ENCODE measurements around the gene ADAP1.
"Not testable (repeated sequence)": the region's sequence is repeated elsewhere in the genome, so short reads cannot be mapped to it uniquely, and the experiment has no call there.

The ADAP1 gene

DNA sequence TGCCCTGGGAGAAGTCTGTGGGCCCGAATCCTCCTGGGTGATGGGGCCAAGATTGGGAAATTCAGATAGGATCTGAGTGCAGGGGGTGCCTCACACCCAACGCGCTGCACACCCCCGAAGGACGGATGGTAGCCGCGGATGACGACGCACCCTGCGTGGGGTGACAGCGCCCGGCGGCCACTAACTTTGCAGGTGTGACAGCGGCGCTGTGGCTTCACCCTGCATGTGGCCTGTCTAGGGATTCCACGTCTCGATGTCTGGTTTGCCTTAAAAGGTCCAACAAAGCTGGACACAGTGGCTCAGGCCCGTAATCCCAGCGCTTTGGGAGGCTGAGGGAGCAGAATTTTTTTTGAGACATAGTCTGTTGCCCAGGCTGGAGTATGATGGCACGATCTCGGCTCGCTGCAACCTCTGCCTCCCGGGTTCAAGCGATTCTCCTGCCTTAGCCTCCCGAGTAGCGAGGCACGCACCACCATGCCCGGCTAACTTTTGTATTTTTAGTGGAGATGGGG, 18.6 kb downstream of the ADAP1 start:
- DNase-seq, result no peak

DNA sequence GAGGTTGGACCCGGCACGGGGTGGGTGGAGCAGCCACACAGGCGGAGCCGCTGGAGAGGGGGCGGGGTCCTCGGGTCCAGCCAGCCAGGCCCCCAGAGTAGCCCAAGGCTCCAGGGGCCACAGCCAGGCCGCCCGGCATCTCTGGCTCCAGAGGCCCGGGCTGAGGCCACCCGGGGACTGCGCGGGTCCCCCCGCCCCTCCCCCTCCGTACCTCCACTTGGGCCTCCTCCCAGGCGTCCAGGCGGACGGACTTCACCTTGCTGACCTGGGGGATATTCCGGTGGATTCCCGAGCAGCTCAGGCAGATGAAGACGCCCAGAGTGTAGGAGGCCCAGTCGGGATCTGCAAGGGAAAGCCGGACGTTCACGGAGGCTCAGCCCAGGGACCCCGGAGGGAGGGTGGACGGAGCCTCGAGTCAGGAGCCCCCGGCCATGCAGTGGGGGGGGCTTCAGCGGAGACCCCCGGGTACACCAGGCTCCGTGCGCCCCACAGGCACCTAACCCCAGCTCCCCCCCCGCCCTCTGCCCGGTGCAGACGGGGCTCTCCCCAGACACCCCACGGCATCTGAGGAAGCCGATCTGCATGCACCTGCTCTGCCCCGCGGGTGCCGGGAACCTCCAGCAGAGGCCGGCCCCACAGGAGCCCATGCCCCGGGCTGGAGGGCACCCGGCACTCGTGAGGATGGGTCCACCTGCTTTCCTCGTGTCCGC, 19.2 kb downstream of the ADAP1 start:
- no peak for DNase-seq

- no peak for DNase-seq
These were observed 19.9 kb downstream of the ADAP1 start for GRCh38 chr7:934469-935163.

GRCh38 chr7:932651-932975, 21.9 kb downstream of the ADAP1 start:
- DNase-seq, result no peak

- no peak for DNase-seq
These were observed 22.4 kb downstream of the ADAP1 start for GRCh38 chr7:931871-932650.

GRCh38 chr7:930975-931758, 23.3 kb downstream of the ADAP1 start:
- DNase-seq, result no peak

GRCh38 chr7:929311-929711, 25.2 kb downstream of the ADAP1 start:
- DNase-seq, result no peak

DNA sequence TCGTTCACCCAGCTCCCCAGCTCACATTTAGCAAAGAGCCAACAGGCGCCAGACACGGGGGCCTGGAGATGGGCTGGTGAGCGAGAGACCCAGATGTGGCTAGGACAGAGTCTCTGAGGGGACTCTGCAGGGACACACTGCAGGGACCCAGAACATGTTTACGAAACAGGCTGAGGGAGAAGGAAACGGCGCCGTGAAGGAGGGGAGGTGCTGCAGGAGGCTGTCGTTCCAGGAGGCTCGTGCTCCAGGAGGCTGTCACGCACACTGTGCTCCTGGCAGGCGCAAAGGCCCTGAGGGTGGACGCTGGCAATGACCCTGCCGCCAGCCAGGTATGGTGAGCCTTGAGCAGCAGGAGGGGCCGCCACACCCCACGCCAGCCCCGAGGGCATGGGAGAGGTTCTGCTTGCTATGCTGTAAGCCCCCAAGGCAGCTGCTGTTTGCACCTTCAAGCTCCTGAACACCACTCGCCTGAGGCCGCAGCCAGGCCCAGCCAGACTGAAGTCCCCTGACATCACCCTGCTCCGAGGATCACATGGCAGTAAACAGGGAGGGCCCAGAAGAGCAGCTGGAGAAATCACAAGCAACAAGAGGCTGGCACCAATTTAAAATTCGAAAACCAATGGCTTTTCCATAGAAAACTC, 27.3 kb downstream of the ADAP1 start:
- DNase-seq, result no peak

GRCh38 chr7:926061-927030, 28.1 kb downstream of the ADAP1 start:
- DNase-seq, result no peak

DNA sequence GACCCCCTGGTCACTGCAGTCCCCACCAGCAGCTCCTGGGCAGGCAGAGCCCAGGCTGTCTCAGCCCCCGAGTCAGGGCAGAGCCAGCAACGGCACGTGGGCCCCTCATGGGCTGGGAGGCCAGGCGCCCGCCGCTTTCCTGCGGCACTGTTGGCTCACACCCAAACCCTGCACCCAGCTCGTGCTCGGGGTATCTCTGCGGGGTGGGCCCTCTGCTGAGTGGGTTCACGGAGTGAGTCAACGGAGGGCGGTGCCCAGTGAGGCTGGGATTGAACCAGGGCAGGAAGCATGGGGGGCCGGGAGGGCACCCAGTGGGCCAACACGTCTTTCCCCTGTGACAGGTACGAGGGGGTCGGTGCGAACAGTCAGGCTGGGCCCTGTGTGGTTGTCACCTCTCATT, 28.9 kb downstream of the ADAP1 start:
- DNase-seq, result no peak

DNA sequence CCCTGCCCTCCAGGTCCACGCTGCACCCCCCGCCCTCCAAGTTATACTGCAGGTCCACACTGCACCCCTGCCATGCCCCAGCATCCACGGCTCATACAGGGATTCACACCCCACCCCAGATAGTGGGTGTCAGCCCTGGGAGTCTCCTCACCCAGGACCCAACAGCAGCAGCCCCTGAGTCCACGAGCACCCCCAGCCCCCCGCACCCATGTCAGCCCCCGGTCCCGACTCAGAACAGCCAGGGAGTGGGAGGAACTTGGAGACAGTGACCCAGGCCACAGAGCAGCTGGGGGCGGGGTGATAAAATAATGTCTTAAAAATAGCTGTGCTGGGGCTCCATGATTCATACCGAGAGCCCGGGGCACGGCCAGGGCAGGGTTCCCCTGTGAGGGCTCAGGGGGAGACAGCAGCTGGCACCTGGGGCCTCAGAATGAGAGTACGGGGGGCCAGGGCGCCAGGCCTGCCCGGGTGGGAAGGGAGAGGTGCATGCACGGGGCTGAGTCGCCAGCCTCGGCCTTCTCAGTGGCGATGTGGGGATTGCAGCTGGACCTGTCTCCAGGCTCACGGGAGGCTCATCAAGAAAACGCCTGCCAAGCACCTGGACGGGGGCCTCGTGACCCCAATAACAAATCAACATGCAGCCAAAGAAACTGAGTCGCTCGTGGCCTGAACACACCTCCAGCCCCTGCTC, 29.8 kb downstream of the ADAP1 start:
- peak; percentile 11 to 13 for DNase-seq

DNA sequence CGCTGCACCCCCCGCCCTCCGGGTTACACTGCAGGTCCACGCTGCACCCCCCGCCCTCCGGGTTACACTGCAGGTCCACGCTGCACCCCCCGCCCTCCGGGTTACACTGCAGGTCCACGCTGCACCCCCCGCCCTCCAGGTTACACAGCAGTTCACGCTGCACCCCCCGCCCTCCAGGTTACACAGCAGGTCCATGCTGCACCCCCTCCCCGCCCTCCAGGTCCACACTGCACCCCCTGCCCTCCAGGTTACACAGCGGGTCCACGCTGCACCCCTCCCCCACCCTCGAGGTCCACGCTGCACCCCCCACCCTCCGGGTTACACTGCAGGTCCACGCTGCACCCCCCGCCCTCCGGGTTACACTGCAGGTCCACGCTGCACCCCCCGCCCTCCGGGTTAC, 30.4 kb downstream of the ADAP1 start:
- not testable (repeated sequence) for DNase-seq

DNA sequence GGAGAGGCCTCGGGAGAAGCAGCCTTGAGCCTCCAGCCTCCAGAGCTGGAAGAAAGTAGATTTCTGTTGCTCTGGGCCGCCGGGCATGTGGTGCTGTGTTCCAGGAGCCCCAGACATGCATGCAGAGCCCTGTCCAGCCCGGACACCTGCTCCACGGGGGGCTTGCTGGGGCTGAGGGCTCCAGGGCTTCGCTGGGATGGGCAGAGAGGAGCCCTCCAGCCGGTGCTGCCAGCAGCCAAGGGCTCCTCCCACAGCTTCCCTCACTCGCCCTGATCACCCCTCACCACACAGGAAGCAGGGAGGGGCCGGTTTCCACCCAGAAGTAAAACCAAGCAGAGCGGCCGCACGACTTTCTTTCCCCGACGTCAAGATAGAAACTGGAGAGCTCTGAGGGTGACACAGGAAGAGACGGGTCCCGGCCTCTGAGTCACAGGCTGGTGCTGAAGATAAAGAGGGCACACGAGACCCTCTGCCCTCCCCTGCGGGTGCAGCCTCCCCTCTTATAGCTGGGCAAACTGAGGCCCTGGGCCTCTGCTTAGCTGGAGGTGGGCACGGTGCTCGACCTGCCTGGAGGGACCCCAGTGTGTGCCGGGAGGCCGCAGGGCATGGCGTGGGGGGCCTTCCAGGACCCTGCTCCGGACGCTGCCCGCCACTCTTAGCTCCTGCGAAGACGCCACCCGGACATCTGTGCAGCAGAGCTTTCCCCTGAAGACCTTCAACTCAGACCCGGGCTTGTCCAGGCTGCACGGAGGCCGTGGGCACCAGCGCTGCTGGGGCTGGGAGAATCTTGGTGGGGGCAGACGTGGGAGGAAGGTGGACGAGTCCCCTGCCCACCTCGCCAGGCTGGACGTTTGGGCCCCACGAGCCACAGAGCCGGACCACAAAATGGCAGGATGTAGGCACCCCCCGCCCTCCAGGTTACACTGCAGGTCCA, 31.1 kb downstream of the ADAP1 start:
- DNase-seq, result peak; percentile 83 to 86

DNA sequence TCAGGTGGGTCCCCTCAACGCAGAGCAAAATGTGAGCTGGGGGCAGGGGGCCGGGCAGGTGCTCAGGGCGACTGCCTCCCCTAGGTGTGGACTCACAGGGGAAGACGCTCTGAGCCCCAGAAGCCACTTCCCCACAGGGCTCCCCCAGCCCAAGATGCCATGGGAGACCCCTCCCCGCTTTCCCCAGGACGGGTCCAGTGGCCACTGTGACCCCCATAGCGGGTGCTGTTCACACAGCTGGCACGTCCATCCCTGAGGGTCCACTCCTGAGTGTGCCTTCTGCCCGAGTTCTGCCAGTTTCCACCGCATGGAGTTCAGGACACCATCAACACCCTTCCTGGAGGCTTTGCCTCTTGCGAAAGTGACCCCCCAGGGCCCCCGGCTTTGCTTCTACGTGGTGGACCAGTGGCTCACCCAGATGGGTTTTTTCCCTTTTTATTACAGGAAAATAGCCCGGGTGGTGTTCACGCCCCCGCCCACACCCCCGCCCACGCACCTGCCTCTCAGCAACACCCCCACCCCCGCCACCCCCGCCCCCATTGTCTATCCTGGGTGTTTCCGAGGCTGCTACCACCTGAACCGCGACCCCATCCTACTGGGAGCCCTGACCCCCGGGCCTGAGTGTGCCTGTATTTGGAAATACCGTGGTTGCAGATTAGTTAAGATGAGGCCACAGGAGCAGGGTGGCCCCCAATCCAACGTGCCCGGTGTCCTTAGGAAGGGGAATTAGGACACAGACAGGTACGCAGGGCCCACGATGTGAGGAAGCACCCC, 32.0 kb downstream of the ADAP1 start:
- no peak for DNase-seq

DNA sequence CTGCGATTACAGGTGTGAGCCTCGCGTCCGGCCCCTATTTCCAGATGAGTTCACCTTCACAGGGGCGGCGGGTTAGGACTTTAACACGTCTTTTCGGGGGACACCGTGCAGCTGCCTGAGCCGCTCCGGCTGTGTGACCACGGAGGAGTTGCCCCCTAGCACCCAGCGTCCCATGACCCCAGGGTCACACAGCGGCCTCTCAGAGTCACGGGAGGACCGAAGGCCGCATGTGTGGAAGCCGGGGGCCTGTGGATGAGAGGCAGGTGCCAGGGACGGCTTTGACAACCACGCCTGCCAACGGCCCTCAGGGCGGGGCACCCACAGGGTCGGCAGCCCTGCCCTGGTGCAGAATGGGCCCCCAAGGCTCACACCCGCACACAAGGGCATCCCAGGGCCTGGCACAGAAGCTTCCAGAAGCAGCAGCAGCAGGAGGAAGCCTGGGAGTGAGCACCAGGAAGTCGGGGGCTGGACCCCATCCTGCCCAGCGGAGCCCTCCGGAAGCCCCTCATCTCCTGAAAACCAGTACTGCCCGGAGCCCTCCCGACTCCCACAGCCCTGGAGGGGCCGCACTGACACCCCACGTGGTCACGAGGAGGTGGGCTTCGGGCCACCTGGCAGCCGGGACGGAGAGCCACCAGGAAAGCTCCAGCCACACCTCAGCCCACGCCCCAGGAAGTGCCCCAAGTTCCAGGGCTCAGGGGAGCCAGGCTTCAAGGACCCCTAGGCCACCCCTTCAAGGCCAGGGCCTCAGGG, 32.7 kb downstream of the ADAP1 start:
- no peak for DNase-seq

DNA sequence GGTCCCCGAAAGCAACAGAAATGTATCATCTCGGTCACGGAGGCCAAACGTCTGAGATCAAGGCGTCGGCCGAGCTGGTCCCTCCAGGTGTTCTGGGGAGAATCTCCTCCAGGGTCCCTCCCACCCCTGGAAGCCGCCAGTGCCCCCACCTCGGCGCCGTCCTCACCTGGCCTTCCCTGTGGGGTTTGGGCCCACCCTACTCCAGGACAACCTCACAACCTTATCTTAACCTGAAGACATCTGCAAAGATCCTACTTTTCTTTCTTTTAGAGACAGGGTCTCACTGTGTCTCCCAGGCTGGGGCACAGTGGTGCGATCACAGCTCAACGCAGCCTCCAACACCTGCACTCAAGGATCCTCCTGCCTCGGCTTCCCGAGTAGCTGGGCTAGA, 33.4 kb downstream of the ADAP1 start:
- DNase-seq, result no peak

GRCh38 chr7:920351-921070, 34.0 kb downstream of the ADAP1 start:
- no peak for DNase-seq
